HepG2 (cell line): ENCODE measurements around the gene FRMD5. TPM values are rescaled to one million over a fixed set of nuclear protein-coding genes. Genes with fewer than 3 reads are reported as not detected.
A peak's percentile ranks its signal among the peaks of the same experiment; 100 is the strongest.

Experiments used
- BCL3 ChIP-seq: sonication (generic); formaldehyde crosslinking; IDR thresholded peaks from 2 replicates; pipeline ENCODE4 v1.5.1; 2020; ENCODE audit warnings: mild to moderate bottlenecking, missing genetic modification reagents, moderate library complexity
- GLMP ChIP-seq: sonication (generic); formaldehyde crosslinking; IDR thresholded peaks from 2 replicates; pipeline ENCODE4 v1.9.0; 2021; ENCODE audit warnings: missing genetic modification reagents, mild to moderate bottlenecking, borderline replicate concordance
- HNRNPL ChIP-seq: fragments of 200-400 bp; formaldehyde crosslinking; IDR thresholded peaks from 2 replicates; pipeline ENCODE4 v1.6.1; 2017; ENCODE audit warnings: mild to moderate bottlenecking, low read depth, low read length
- MTA1 ChIP-seq: sonication (generic); formaldehyde crosslinking; IDR thresholded peaks from 2 replicates; pipeline ENCODE4 v1.4.0; 2020; ENCODE audit warnings: missing genetic modification reagents, mild to moderate bottlenecking, borderline replicate concordance
- PAX8 ChIP-seq: sonication (generic); formaldehyde crosslinking; IDR thresholded peaks from 2 replicates; pipeline ENCODE4 v1.8.0; 2022; ENCODE audit warnings: mild to moderate bottlenecking, missing genetic modification reagents, borderline replicate concordance
- POGZ ChIP-seq: sonication (generic); formaldehyde crosslinking; IDR thresholded peaks from 2 replicates; pipeline ENCODE4 v1.4.0; 2020; ENCODE audit warnings: mild to moderate bottlenecking, missing genetic modification reagents
- REXO4 ChIP-seq: sonication (generic); formaldehyde crosslinking; IDR thresholded peaks from 2 replicates; pipeline ENCODE4 v1.8.0; 2022; ENCODE audit warnings: missing genetic modification reagents, mild to moderate bottlenecking, borderline replicate concordance
- SATB2 ChIP-seq: sonication (generic); formaldehyde crosslinking; IDR thresholded peaks from 2 replicates; pipeline ENCODE4 v1.5.0; 2020; ENCODE audit warnings: missing genetic modification reagents
- SOX13 ChIP-seq, 3 experiments: fragments of 450-650 bp in 1 of 3; sonication (generic) in 1 of 3; formaldehyde crosslinking in 1 of 3; IDR thresholded peaks in 2 of 3; conservative IDR thresholded peaks in 1 of 3; 2 replicates each; pipeline versions ENCODE4 v1.5.0 to v1.6.1; 2016 to 2020; ENCODE audit warnings: antibody characterized with exemption in 1 of 3, mild to moderate bottlenecking in 1 of 3, missing compliant biosample characterization in 1 of 3, missing genetic modification reagents in 1 of 3, moderate library complexity in 1 of 3
- TERF1 ChIP-seq: sonication (generic); formaldehyde crosslinking; IDR thresholded peaks from 2 replicates; pipeline ENCODE4 v1.8.0; 2022; ENCODE audit warnings: mild to moderate bottlenecking, missing genetic modification reagents, moderate library complexity
- ZBTB37 ChIP-seq: sonication (generic); formaldehyde crosslinking; IDR thresholded peaks from 2 replicates; pipeline ENCODE4 v1.4.0; 2020; ENCODE audit warnings: mild to moderate bottlenecking, missing genetic modification reagents
- ZKSCAN5 ChIP-seq: sonication (generic); formaldehyde crosslinking; IDR thresholded peaks from 2 replicates; pipeline ENCODE4 v1.5.1; 2020; ENCODE audit warnings: mild to moderate bottlenecking, missing genetic modification reagents
- ZNF446 ChIP-seq: sonication (generic); formaldehyde crosslinking; IDR thresholded peaks from 2 replicates; pipeline ENCODE4 v1.5.0; 2020; ENCODE audit warnings: mild to moderate bottlenecking, missing genetic modification reagents
- ZNF484 ChIP-seq: sonication (generic); formaldehyde crosslinking; IDR thresholded peaks from 2 replicates; pipeline ENCODE4 v1.5.1; 2020; ENCODE audit warnings: mild to moderate bottlenecking, low read depth, missing genetic modification reagents, borderline replicate concordance
- ZNF652 ChIP-seq: IDR thresholded peaks from 2 replicates; pipeline ENCODE4 v1.6.1; 2016; ENCODE audit warnings: low read depth, borderline replicate concordance
- ZNF7 ChIP-seq: IDR thresholded peaks from 2 replicates; pipeline ENCODE4 v1.6.1; 2016; ENCODE audit warnings: missing biosample characterization, missing genetic modification reagents
- ZNF781 ChIP-seq: sonication (generic); formaldehyde crosslinking; IDR thresholded peaks from 2 replicates; pipeline ENCODE4 v1.5.1; 2020; ENCODE audit warnings: borderline replicate concordance, mild to moderate bottlenecking, missing genetic modification reagents; ENCODE audit errors: not compliant biosample characterization
- ZSCAN25 ChIP-seq: sonication (generic); formaldehyde crosslinking; IDR thresholded peaks from 2 replicates; pipeline ENCODE4 v1.8.0; 2022; ENCODE audit warnings: mild to moderate bottlenecking, missing genetic modification reagents
- ZZZ3 ChIP-seq: sonication (generic); formaldehyde crosslinking; IDR thresholded peaks from 2 replicates; pipeline ENCODE4 v1.4.0; 2020; ENCODE audit warnings: missing genetic modification reagents, mild to moderate bottlenecking, borderline replicate concordance
- polyA plus RNA-seq, 8 experiments: library from polyadenylated mRNA; depleted of rRNA in 3 of 8; stranded (reverse) in 7 of 8; unstranded in 1 of 8; fragments of >200 nt; fragmentation: Illumina TruSeq in 4 of 8; extraction: Trizol in 4 of 8; gene quantifications; 2 replicates each; pipeline versions ENCODE4 v1.2.1 to v1.2.3, GENCODE V29; 2011 to 2016; ENCODE audit warnings: low read depth in 4 of 8, missing spikeins in 1 of 8, mixed read lengths in 1 of 8; ENCODE audit not compliant: insufficient read depth in 1 of 8
- total RNA-seq, 5 experiments: library from RNA; depleted of rRNA; stranded (reverse); fragments of >200 nt; fragmentation: Illumina TruSeq; extraction: Trizol; gene quantifications; 2 replicates each; pipeline ENCODE4 v1.2.3, GENCODE V29; 2016; ENCODE audit warnings: low read depth in 1 of 5
- TF ChIP-seq, protein P1 (sequence below): sonication (generic); formaldehyde crosslinking; IDR thresholded peaks from 2 replicates; pipeline ENCODE4 v1.4.0; 2020; ENCODE audit warnings: mild to moderate bottlenecking, missing genetic modification reagents
- TF ChIP-seq, protein P2 (sequence below): IDR thresholded peaks from 2 replicates; pipeline ENCODE4 v1.6.1; 2016

Gene FRMD5
- total and polyA plus RNA-seq, 2 of the 13 experiments (the other 11 are each of a cell fraction or from before 2014, with no cell fraction given), result 0.93 to 1.5 TPM

DNA sequence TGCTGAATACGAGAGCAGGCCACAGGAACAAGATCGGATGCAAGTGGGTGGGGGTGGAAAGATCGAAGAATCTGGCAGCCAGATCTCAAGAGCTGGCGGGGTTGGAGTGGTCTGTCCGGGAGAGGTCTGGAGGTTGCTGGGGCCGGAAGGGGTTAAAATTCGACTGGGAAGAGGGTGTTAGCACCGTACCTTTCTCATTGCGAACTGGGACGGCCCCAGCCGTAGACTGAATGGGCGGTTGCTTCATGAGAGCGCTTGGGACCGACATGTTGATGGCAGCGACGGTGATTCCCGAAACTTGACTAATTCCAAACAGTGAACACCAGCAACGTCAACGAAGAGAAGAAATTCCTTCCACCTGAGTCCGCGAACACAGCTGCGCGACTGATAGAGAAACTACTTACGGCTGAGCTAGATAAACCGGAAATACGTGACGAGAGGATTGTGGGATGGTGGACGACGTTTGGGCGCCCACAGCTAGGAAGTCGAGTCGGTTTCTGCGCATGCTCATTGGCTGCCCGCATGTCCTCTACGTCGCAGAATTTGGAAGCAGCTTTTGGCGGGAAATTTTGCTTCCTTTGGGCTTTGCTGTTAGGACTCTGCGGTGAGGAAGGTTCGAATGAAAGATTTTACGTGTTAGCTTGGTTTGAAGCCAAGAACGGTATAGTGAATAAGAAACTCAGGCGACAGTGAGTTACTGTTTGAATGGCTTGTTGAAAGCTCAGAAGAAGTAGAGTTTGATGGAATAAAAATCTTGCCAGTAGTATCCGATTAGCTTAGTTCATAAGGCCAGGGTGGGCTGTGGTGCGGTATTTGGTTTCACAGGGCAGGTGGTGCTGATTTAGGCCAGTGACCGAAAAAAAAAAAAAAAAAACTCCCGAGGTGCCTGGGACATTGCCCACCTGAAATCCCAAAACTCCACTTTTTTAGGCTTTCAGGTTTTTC is 370.5 kb downstream of the FRMD5 start, which contains the start of gene MFAP1 (continued):
- TF ChIP-seq ZNF446 (CRISPR knock-in tag) (no peak), SOX13 (IDR thresholded peaks at IDR 0.05) (no peak), SOX13 (CRISPR knock-in tag; conservative IDR thresholded peaks at IDR 0.05 in 1 of 2, IDR thresholded peaks at IDR 0.05 in 1 of 2) (peak in 1 of 2 experiments; percentile 38; a peak in 2 of 4 replicates), ZNF484 (CRISPR knock-in tag) (no peak), ZSCAN25 (CRISPR knock-in tag) (no peak), BCL3 (CRISPR knock-in tag) (no peak), ZBTB37 (no peak), TERF1 (CRISPR knock-in tag) (no peak), ZNF781 (CRISPR knock-in tag) (peak; percentile 94), ZZZ3 (CRISPR knock-in tag) (no peak), POGZ (peak; percentile 81), ZKSCAN5 (CRISPR knock-in tag) (no peak), GLMP (CRISPR knock-in tag) (no peak), PAX8 (CRISPR knock-in tag) (no peak), MTA1 (CRISPR knock-in tag) (no peak; the same call in 1 of the 2 replicates), HNRNPL (no peak), ZNF7 (CRISPR knock-in tag) (no peak), ZNF652 (CRISPR knock-in tag) (peak; percentile 94), REXO4 (CRISPR knock-in tag) (no peak), SATB2 (CRISPR knock-in tag) (no peak)
- TF ChIP-seq, protein P1, sequence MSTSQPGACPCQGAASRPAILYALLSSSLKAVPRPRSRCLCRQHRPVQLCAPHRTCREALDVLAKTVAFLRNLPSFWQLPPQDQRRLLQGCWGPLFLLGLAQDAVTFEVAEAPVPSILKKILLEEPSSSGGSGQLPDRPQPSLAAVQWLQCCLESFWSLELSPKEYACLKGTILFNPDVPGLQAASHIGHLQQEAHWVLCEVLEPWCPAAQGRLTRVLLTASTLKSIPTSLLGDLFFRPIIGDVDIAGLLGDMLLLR (CRISPR knock-in tag), result no peak
- TF ChIP-seq, protein P2, sequence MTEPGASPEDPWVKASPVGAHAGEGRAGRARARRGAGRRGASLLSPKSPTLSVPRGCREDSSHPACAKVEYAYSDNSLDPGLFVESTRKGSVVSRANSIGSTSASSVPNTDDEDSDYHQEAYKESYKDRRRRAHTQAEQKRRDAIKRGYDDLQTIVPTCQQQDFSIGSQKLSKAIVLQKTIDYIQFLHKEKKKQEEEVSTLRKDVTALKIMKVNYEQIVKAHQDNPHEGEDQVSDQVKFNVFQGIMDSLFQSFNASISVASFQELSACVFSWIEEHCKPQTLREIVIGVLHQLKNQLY (CRISPR knock-in tag), result no peak
